GM12873 (cell line): ENCODE results near the gene ZNF575.

Source experiments
- TF ChIP-seq, protein P1 (sequence below): IDR thresholded peaks from 2 replicates; pipeline ENCODE4 v1.5.1; 2012; ENCODE audit warnings: low read depth, mild to moderate bottlenecking, moderate library complexity, low read length, control low read depth; ENCODE audit not compliant: insufficient read depth; ENCODE audit errors: missing control alignments

The ZNF575 gene

DNA sequence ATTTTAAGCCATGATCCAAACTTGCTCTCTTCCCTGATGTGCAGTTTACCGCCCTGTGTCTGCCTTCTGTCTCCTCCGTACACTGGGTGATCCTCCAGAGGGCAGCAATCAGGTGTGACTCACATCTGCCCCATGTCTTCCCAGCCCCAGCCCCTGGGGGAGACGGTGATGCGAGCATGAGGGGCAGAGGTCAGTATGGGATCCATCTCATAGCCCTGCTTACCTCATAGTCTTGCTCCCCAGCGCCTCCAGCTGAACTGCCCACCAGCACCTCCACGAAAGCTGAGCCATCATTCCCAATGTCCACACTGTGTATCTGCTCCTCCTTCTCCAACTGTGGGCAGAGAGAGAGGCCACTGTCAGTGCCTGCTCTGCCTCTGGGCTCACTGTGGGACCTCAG lies 27.7 kb downstream of the ZNF575 start:
- TF ChIP-seq, protein P1, sequence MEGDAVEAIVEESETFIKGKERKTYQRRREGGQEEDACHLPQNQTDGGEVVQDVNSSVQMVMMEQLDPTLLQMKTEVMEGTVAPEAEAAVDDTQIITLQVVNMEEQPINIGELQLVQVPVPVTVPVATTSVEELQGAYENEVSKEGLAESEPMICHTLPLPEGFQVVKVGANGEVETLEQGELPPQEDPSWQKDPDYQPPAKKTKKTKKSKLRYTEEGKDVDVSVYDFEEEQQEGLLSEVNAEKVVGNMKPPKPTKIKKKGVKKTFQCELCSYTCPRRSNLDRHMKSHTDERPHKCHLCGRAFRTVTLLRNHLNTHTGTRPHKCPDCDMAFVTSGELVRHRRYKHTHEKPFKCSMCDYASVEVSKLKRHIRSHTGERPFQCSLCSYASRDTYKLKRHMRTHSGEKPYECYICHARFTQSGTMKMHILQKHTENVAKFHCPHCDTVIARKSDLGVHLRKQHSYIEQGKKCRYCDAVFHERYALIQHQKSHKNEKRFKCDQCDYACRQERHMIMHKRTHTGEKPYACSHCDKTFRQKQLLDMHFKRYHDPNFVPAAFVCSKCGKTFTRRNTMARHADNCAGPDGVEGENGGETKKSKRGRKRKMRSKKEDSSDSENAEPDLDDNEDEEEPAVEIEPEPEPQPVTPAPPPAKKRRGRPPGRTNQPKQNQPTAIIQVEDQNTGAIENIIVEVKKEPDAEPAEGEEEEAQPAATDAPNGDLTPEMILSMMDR, result peak; percentile 1

DNA sequence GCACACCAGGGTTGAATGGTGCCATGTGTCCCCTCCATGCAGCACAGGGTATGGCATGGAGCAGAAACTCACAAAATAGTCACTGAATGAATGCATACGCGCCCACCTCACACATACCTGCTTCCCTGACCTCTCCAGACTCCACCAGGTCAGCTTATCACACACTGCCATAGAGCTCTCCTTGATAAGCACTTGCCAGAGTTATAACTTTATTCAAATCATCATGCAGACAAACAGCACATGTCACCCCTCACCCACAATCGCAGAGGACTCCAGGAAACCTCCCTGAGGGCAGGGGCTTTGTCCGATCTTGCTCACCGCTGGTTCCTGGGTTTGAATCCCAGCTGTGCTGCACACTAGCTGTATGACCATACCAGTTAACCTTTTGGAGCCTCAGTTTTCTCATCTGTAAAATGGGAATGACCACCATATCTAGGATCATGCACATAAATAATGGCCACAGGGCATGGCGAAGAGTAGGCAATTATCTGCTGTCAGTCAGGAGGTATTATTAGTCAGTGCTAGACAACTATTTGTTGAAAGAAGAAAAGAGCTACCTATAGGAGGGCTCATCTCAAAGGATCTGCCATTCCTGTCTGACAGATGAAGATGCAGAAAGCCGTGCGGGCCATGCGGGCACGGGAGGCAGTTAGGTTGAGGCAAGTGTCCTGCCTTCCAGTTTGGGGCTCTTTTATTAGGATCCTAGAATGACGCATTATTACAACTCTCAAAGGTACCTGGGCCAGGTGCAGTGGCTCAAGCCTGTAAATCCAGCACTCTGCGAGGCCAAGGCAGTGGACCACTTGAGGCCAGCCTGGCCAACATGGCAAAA lies 28.4 kb downstream of the ZNF575 start:
- TF ChIP-seq, protein P1, result no peak

DNA sequence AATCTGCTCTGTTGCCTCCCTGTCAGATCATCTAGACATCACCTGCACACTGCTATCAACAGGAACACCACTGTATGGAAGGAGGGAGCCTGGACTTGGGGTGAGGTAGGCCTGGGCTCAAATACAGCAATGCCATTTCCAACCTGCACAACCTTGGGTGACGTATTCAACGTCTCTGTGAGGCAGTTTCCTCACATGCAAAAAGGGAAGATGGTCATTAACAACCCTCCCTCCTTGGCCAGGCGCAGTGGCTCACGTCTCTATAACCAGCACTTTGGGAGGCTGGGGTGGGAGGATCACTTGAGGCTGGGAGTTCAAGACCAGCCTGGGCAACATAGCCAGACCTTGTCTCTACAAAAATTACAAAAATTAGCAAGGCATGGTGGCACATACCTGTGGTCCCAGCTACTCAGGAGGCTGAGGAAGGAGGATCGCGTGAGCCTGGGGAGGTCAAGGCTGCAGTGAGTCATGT lies 29.3 kb downstream of the ZNF575 start:
- TF ChIP-seq, protein P1, result no peak

DNA sequence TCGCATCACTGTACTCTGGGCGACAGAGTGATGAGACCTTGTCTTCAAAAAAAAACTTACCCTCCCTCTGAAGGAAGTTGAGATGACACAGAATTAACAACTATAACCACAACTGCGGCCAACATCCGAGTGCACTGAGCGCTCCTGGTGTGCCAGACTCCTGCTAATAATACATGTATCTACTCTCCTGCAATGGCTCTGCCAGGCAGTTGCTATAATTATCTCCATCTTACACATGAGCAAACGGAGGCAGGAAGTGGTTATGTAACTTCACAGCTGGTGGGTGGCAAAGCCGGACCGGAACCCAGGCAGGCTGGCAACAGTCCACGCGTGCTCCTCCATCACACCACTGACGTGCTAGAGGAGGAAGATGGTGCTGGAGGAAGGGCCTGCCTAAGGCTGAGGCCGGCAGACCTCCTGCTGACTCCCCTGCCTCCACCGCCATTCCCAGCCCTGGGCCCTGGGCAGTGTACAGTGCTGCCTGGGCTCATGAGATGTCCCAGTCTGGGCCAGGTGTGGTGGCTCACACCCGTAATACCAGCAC lies 29.8 kb downstream of the ZNF575 start:
- TF ChIP-seq, protein P1, result no peak

DNA sequence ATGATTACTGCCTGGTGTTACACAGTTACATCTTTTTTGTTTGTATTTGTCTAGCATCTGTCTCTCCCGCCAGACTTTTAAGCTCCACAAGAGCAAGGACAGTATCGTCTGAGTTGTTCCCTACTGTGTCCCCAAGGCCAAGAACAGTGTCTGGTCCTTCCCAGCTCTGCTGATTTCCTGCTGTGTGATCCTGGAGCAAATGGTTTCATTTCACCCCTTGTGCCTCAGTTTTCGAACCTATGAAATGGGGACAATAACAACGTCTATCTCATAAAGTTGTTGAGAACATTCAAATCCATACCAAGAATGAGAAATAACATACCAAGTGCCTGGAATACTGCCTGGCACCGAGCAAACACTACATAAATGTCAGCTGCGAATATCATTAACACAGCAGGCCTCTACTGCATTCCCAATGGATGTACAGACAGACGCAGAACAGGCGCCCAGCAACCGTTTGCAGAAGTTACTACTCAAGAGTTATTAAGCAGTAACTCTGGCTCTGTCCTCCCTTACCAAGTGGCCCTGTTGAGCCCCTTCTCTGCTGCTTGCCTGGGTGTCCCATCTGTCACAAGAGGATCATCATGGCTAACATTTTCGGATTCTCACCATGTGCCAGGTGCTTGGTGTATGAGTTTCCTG lies 30.9 kb downstream of the ZNF575 start:
- TF ChIP-seq, protein P1, result no peak

DNA sequence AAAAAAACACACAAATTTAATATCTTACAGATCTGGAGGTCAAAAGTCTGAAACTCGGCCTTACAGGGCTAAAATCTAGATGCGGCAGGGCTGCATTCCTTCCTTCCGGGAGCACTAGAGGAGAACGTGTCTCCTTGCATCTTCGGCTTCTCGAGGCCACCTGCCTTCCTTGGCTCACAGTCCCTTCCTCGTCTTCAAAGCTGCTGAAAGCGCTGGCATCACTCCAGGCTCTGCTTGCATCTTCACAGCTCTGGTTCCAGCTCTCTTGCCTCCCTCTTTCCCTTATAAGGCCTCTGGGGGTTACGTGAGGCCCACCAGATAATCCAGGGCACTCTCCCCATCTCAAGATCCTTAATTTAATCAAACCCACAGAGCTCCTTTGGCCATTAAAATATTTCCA lies 31.8 kb downstream of the ZNF575 start:
- TF ChIP-seq, protein P1, result no peak

DNA sequence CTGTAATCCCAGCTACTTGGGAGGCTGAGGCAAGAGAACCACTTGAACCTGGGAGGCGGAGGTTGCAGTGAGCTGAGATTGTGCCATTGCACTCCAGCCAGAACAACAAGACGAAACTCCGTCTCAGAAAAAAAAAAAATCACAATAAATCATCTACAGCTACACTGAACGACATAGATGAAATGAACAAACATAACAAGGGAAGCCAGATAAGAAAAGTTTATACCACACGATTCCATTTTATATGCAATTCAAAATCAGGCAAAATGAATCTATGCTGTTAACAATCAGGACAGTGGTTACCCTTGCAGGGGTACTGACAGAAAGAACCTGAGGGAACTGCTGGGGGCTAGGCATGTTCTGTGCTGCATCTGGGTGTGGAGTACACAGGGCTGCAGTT lies 36.7 kb downstream of the ZNF575 start:
- TF ChIP-seq, protein P1, result no peak
